Suprapubic skin (tissue), 4 donors: ENCODE results near the gene OGFOD1. TPM values are rescaled to one million over a fixed set of nuclear protein-coding genes. Genes with fewer than 3 reads are reported as not detected.

Source experiments
- DNase-seq, 2 donors: peaks; one replicate each; pipeline ENCODE4 v3.0.0-alpha.2; 2019; ENCODE audit warnings: low spot score in 2 of 2
- H3K27ac ChIP-seq: fragments of 200-600 bp; sonication (generic); one replicate; pipeline ENCODE4 v1.5.1; 2019
- H3K27me3 ChIP-seq: fragments of 200-600 bp; sonication (generic); one replicate; pipeline ENCODE4 v1.5.1; 2019
- H3K36me3 ChIP-seq: fragments of 200-600 bp; sonication (generic); one replicate; pipeline ENCODE4 v1.5.1; 2019
- H3K4me1 ChIP-seq: fragments of 200-600 bp; sonication (generic); one replicate; pipeline ENCODE4 v1.5.1; 2019
- H3K4me3 ChIP-seq: fragments of 200-600 bp; sonication (generic); one replicate; pipeline ENCODE4 v1.5.1; 2019; ENCODE audit warnings: mild to moderate bottlenecking
- H3K9me3 ChIP-seq: fragments of 200-600 bp; sonication (generic); one replicate; pipeline ENCODE4 v1.5.1; 2019
- CTCF ChIP-seq, 2 donors: fragments of 200-600 bp in 1 of 2; fragments of 450-650 bp in 1 of 2; sonication (generic) in 1 of 2; IDR thresholded peaks; one replicate each; pipeline ENCODE4 v1.5.1; 2016 to 2019; ENCODE audit warnings: antibody characterized with exemption in 2 of 2, mild to moderate bottlenecking in 1 of 2, moderate library complexity in 1 of 2
- EP300 ChIP-seq: sonication (generic); formaldehyde crosslinking; IDR thresholded peaks from one replicate; pipeline ENCODE4 v1.6.1; 2017; ENCODE audit warnings: antibody characterized with exemption
- POLR2A ChIP-seq, 2 donors: fragments of 450-650 bp; IDR thresholded peaks; one replicate each; pipeline ENCODE4 v1.6.1; 2017; ENCODE audit warnings: antibody characterized with exemption in 2 of 2, mild to moderate bottlenecking in 2 of 2, moderate library complexity in 2 of 2
- POLR2AphosphoS5 ChIP-seq, 3 donors: sonication (generic); formaldehyde crosslinking; IDR thresholded peaks; one replicate each; pipeline ENCODE4 v1.6.1; 2017; ENCODE audit warnings: antibody characterized with exemption in 3 of 3
- WGBS: methylation state at CpG from one replicate; pipeline ENCODE4 v1.1.5; 2018; 5-methylcytosine and 5-hydroxymethylcytosine counted together
- total RNA-seq, 4 donors: library from RNA; depleted of rRNA; stranded (reverse); fragments of >200 nt; gene quantifications; one replicate each; pipeline ENCODE4 v1.1.0, GENCODE V29; 2016

Gene OGFOD1
- total RNA-seq, 4 donors from 2014 or later: 23.8 to 31.9 (median 25.8) TPM

- WGBS: 8% methylated on average over 18 of the region's 18 CpGs
- H3K4me3 ChIP-seq: peak overlapping the region; percentile 90
- no peak for DNase-seq
- no peaks in the 10 kb centered on the region for H3K9me3 ChIP-seq
- peak overlapping the region; percentile 91 for H3K27ac ChIP-seq
- H3K27me3 ChIP-seq: no peaks in the 10 kb centered on the region
- TF ChIP-seq CTCF (IDR thresholded peaks at IDR 0.05) (no peak), POLR2AphosphoS5 (IDR thresholded peaks at IDR 0.05) (no peak), EP300 (no peak), POLR2A (IDR thresholded peaks at IDR 0.05) (no peak)
- peaks cover 34% of the 10 kb centered on the region for H3K36me3 ChIP-seq
- H3K4me1 ChIP-seq: peaks cover 33% of the 10 kb centered on the region
Observed at GRCh38 chr16:56450275-56450985, 924 bp upstream of the OGFOD1 start.

GRCh38 chr16:56451753-56452689 is 667 bp downstream of the OGFOD1 start:
- TF ChIP-seq POLR2AphosphoS5 (IDR thresholded peaks at IDR 0.05) (no peak), EP300 (no peak), POLR2A (IDR thresholded peaks at IDR 0.05) (no peak), CTCF (IDR thresholded peaks at IDR 0.05) (no peak)
- H3K4me3 ChIP-seq: peak overlapping the region; percentile 90
- peaks cover 34% of the 10 kb centered on the region for H3K36me3 ChIP-seq
- peak overlapping the region; percentile 91 for H3K27ac ChIP-seq
- 5% methylated on average over 26 of the region's 31 CpGs for WGBS
- peaks cover 33% of the 10 kb centered on the region for H3K4me1 ChIP-seq
- no peaks in the 10 kb centered on the region for H3K27me3 ChIP-seq
- DNase-seq: no peak
- no peaks in the 10 kb centered on the region for H3K9me3 ChIP-seq

- H3K4me3 ChIP-seq: no peak overlapping the region
- no peak overlapping the region for H3K27ac ChIP-seq
- H3K9me3 ChIP-seq: no peaks in the 10 kb centered on the region
- H3K27me3 ChIP-seq: no peaks in the 10 kb centered on the region
- WGBS: 93% methylated on average over 6 of the region's 6 CpGs
- DNase-seq: no peak
- TF ChIP-seq CTCF (IDR thresholded peaks at IDR 0.05): no peak
- TF ChIP-seq EP300: no peak
- no peak for TF ChIP-seq POLR2AphosphoS5 (IDR thresholded peaks at IDR 0.05)
- TF ChIP-seq POLR2A (IDR thresholded peaks at IDR 0.05): no peak
- H3K4me1 ChIP-seq: no peaks in the 10 kb centered on the region
- peaks cover 76% of the 10 kb centered on the region for H3K36me3 ChIP-seq
Observed at GRCh38 chr16:56457927-56458470, 6.6 kb downstream of the OGFOD1 start.

GRCh38 chr16:56460101-56460500 is 8.7 kb downstream of the OGFOD1 start:
- no peak for TF ChIP-seq POLR2A (IDR thresholded peaks at IDR 0.05)
- TF ChIP-seq CTCF (IDR thresholded peaks at IDR 0.05): no peak
- TF ChIP-seq POLR2AphosphoS5 (IDR thresholded peaks at IDR 0.05): no peak
- TF ChIP-seq EP300: no peak
- Histone ChIP-seq H3K4me1 (no peaks in the 10 kb centered on the region), H3K27me3 (no peaks in the 10 kb centered on the region), H3K36me3 (peaks cover 78% of the 10 kb centered on the region), H3K4me3 (no peak overlapping the region), H3K27ac (no peak overlapping the region), H3K9me3 (no peaks in the 10 kb centered on the region)
- DNase-seq: no peak
- WGBS: 74% methylated on average over 2 of the region's 2 CpGs
